ENCODE measurements around the gene MIA2. TPM values are rescaled to one million over a fixed set of nuclear protein-coding genes. Genes with fewer than 3 reads are reported as not detected.

The MIA2 gene
- total RNA-seq, 1 donor from 2014 or later: 34.7 TPM

DNA sequence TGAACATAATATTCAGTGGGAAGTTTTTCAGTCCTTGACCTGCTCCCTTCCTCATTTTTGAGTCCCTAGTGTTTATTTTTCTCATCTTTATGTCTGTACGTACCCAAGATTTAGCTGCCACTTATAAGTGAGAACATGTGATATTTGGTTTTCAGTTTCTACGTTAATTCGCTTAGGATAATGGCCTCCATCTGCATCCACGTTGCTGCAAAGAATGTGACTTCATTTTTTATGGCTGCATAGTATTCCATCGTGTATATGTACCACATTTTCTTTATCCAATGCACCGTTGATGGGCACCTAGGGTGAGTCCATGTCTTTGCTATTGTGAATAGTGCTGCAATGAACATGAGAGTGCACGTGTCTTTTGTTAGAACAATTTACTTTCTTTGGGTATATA, 30.3 kb downstream of the MIA2 start:
- H3K36me3 Mint-ChIP-seq (ENCODE audit: insufficient read depth): peaks cover 3% of the 10 kb centered on the region
- H3K27ac Mint-ChIP-seq: no peak overlapping the region
- no peak overlapping the region for H3K4me3 Mint-ChIP-seq (ENCODE audit: low read depth)

DNA sequence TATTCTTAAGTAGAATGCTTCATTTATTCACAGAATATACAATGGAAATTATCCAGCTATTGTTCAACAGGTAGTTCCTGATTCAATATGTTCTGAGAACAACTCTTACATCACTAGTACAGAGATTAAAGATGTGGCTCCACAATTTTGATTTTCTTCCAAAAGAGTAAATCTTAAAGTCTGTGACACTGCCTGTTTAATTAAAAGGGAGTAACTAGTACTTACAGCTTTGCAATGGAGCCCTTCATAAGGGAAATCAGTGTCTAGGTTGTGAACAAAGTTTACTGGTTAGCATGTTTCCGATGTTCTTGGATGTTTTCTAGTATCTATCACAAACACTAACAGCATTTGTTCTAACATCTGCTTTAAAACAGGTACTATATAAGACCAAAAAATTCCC, 30.8 kb downstream of the MIA2 start:
- TF ChIP-seq, protein P1, sequence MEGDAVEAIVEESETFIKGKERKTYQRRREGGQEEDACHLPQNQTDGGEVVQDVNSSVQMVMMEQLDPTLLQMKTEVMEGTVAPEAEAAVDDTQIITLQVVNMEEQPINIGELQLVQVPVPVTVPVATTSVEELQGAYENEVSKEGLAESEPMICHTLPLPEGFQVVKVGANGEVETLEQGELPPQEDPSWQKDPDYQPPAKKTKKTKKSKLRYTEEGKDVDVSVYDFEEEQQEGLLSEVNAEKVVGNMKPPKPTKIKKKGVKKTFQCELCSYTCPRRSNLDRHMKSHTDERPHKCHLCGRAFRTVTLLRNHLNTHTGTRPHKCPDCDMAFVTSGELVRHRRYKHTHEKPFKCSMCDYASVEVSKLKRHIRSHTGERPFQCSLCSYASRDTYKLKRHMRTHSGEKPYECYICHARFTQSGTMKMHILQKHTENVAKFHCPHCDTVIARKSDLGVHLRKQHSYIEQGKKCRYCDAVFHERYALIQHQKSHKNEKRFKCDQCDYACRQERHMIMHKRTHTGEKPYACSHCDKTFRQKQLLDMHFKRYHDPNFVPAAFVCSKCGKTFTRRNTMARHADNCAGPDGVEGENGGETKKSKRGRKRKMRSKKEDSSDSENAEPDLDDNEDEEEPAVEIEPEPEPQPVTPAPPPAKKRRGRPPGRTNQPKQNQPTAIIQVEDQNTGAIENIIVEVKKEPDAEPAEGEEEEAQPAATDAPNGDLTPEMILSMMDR (IDR thresholded peaks at IDR 0.05; ENCODE audit: unreplicated experiment): no peak
- peaks cover 30% of the 10 kb centered on the region for H3K4me1 Mint-ChIP-seq (ENCODE audit: low read depth)
- H3K27ac Mint-ChIP-seq: no peak overlapping the region
- H3K36me3 Mint-ChIP-seq (ENCODE audit: insufficient read depth): peaks cover 3% of the 10 kb centered on the region
- no peak overlapping the region for H3K4me3 Mint-ChIP-seq (ENCODE audit: low read depth)
- H3K27me3 Mint-ChIP-seq: no peaks in the 10 kb centered on the region
- DNase-seq (ENCODE audit: low spot score, unreplicated experiment): no peak
- H3K9me3 Mint-ChIP-seq (ENCODE audit: low read depth): peaks cover 3% of the 10 kb centered on the region

More for the DNA sequence above, 30.3 kb downstream of the MIA2 start:
- TF ChIP-seq, protein P1 (IDR thresholded peaks at IDR 0.05; ENCODE audit: unreplicated experiment): no peak
- DNase-seq (ENCODE audit: low spot score, unreplicated experiment): no peak
- Mint-ChIP-seq H3K4me1 (ENCODE audit: low read depth) (peaks cover 27% of the 10 kb centered on the region), H3K27me3 (no peaks in the 10 kb centered on the region), H3K9me3 (ENCODE audit: low read depth) (peaks cover 3% of the 10 kb centered on the region)

DNA sequence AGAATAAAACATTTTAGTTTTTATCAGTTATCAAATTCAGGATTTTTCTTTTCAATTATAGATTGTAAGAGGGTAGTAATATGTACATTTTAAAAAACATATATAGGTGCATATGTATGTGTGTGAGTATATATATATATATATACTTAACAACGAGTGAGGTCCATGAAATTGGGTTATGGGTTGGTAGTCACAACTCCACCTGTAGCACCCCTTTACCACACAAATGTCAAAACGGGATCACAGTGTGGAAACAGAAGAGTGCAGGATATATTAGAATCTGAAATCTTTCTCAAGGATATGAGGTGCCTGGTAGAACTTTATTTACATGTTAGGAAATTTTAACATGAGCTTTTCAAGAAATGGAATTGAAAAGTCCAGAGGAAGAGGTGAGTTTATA, 31.3 kb downstream of the MIA2 start:
- Mint-ChIP-seq H3K27ac (peak overlapping the region; percentile 50), H3K4me1 (ENCODE audit: low read depth) (peaks cover 30% of the 10 kb centered on the region), H3K9me3 (ENCODE audit: low read depth) (peaks cover 3% of the 10 kb centered on the region), H3K27me3 (no peaks in the 10 kb centered on the region), H3K4me3 (ENCODE audit: low read depth) (peak overlapping the region; percentile 59), H3K36me3 (ENCODE audit: insufficient read depth) (peaks cover 3% of the 10 kb centered on the region)
- DNase-seq (ENCODE audit: low spot score, unreplicated experiment): no peak
- TF ChIP-seq, protein P1 (IDR thresholded peaks at IDR 0.05; ENCODE audit: unreplicated experiment): no peak

DNA sequence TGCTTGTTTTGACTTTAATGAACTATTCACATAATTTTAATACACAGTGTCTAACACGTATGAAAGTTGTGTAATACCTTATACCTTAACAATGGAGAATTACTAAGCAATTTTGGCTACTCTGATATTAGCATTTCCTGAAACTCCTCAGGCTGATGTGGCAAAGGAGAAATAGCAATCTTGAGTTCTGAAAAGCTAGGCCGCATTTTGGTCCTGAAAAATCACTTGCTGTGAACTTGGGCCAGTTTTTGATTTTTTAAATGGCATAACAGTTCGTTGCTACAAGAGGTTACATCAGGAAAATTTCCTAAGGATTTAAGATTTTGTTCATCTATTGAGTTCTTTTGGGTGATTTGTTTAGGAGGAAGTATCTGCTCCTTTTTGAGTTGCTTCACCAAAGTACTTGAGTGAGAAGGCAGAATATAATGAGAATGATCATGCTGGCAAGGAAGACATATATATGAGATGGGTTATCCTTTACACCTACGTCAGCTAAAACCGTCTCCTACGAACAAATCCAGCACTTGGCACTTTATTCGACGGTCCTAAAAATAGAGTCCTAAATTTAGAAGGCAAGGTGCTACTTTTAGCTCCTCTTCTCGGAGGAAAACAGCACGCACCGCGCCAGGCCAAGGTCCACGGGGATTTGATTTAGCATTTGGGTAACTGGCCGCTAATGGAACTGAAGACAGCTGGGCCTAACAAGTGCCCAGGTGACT, 32.2 kb downstream of the MIA2 start:
- H3K27me3 Mint-ChIP-seq: no peaks in the 10 kb centered on the region
- peak overlapping the region; percentile 93 for H3K4me3 Mint-ChIP-seq (ENCODE audit: low read depth)
- no peak for DNase-seq (ENCODE audit: low spot score, unreplicated experiment)
- TF ChIP-seq, protein P1 (IDR thresholded peaks at IDR 0.05; ENCODE audit: unreplicated experiment): no peak
- H3K9me3 Mint-ChIP-seq (ENCODE audit: low read depth): peaks cover 3% of the 10 kb centered on the region
- peak overlapping the region; percentile 98 for H3K27ac Mint-ChIP-seq
- peaks cover 30% of the 10 kb centered on the region for H3K4me1 Mint-ChIP-seq (ENCODE audit: low read depth)
- H3K36me3 Mint-ChIP-seq (ENCODE audit: insufficient read depth): peaks cover 3% of the 10 kb centered on the region

DNA sequence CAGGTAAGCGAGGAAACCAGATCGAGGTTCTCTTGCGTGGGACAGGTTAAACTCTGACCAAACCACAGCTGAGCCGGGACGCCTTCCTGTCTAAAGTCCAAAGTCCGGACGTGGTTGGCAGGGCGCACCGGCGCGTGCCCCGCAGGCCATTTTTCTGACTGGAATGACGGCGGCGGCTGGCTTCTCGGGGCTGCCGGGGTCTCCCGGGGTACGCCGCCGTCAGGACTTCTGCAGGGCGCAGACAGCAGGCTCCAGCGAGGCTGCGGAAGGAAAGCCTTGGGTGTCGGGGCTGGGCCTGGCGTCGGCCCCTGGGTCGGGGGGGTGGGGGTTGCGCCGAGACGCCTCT, 32.8 kb downstream of the MIA2 start:
- Mint-ChIP-seq H3K27me3 (no peaks in the 10 kb centered on the region), H3K9me3 (ENCODE audit: low read depth) (peaks cover 3% of the 10 kb centered on the region), H3K4me1 (ENCODE audit: low read depth) (peaks cover 30% of the 10 kb centered on the region), H3K27ac (peak overlapping the region; percentile 98), H3K4me3 (ENCODE audit: low read depth) (peak overlapping the region; percentile 93), H3K36me3 (ENCODE audit: insufficient read depth) (peaks cover 6% of the 10 kb centered on the region)
- peak; percentile 49 for DNase-seq (ENCODE audit: low spot score, unreplicated experiment)
- TF ChIP-seq, protein P1 (IDR thresholded peaks at IDR 0.05; ENCODE audit: unreplicated experiment): no peak
